WI38 (cell line): Measurements from ENCODE around the gene ACVR2B.

Experiments used
- H3K4me3 ChIP-seq: 2 replicates; pipeline ENCODE4 v1.5.1; 2011; ENCODE audit warnings: low read depth, mild to moderate bottlenecking, control low read depth, low read length
- CTCF ChIP-seq: IDR thresholded peaks from 2 replicates; pipeline ENCODE4 v1.5.1; 2012; ENCODE audit warnings: low read depth, mild to moderate bottlenecking, control low read depth, low read length

ACVR2B gene

DNA sequence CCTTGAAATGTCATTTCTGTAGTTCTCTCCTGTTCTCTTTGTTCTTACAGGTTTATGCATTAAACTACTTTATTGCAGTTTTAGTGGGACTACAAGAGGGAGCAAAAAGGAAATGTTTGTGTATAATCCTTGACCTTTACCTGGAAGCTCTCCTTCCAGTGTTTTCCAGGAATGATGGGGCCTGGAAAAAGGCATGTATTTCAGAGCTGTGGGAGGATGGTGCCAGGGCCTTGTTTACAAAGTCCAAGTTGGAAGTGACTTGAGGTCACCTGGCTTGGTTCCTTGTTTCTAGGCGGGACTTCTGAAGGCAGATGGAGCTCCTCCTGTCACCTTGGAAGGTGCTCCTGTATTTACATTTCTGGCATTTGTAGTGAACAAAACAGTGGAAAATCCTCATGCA lies 15.1 kb downstream of the ACVR2B start:
- no peak for TF ChIP-seq CTCF
- no peak overlapping the region for H3K4me3 ChIP-seq

- TF ChIP-seq CTCF = no peak
- no peak overlapping the region for H3K4me3 ChIP-seq
Observed at GRCh38 chr3:38469852-38470251, 16.2 kb downstream of the ACVR2B start.

GRCh38 chr3:38471260-38471857 lies 17.7 kb downstream of the ACVR2B start:
- no peak for TF ChIP-seq CTCF
- no peak overlapping the region for H3K4me3 ChIP-seq

GRCh38 chr3:38472342-38472741 lies 18.7 kb downstream of the ACVR2B start:
- no peak for TF ChIP-seq CTCF
- no peak overlapping the region for H3K4me3 ChIP-seq

DNA sequence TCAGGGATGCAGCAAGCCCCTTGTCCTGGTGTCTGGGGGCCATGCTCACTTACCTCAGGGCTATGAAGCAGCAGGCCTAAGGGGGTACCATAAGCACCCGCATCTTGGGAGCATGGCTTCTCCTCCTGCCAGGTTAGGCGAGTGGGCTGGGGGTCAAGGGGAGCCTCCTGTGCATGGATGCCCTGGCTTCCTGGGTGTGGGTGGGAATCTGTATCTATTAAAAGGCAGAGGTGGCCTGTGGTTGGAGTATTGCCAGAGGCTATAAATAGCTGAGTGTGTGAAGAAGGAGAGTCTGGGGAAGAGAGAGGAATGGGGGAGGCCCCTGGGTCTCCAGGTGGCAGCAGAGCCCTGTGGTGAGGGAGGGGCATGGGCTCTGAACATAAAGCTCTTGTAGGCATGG lies 19.5 kb downstream of the ACVR2B start:
- no peak overlapping the region for H3K4me3 ChIP-seq

DNA sequence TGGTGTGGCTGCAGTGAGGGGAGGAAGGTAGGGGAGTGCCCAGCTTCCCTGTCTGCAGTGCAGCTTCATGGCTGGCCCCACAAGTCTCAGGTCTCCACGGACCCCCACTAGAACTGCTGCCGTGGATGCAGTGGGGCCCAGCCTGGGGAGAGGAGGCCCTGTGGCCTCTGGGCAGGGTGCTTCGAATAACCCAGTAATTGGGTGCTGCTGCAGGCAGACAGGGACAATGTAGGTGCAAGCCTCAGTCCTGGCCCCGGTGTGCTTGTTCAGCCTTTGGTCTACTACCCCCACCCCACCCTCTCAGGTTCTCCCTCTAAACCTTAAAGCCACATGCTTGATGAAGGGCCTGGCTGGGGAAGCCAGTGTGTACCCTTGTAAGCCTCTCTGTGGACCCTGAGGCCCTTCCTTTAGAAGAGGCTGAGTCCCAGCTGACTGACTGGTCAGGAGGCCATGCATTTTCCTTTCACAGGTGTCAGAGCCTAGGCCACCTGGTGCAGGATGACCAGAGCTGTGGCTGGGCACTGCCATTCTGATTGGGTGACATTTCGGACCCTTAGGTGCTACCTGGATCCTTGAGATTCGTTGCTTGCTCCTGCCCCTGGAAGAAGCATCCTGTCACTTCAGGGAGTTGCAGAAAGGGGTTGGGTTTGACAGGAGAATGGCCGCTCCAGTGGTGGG lies 21.4 kb downstream of the ACVR2B start:
- no peak for TF ChIP-seq CTCF
- no peak overlapping the region for H3K4me3 ChIP-seq

More for the DNA sequence above, 19.5 kb downstream of the ACVR2B start:
- TF ChIP-seq CTCF = no peak

- TF ChIP-seq CTCF = no peak
- no peak overlapping the region for H3K4me3 ChIP-seq
Observed at GRCh38 chr3:38475716-38476115, 22.0 kb downstream of the ACVR2B start.
